Heart left ventricle (tissue), 16 donors: ENCODE data around the gene BTN2A1. TPM values are rescaled to one million over a fixed set of nuclear protein-coding genes. Genes with fewer than 3 reads are reported as not detected.
A peak's percentile ranks its signal among the peaks of the same experiment; 100 is the strongest.

Source experiments
- ATAC-seq, 4 donors: fragments of 200-7000 bp; cut with Tn5 transposase; one replicate each; pipeline ENCODE4 v1.9.1; 2020 to 2022; ENCODE audit warnings: moderate library complexity in 4 of 4, mild to moderate bottlenecking in 3 of 4, moderate number of reproducible peaks in 1 of 4
- DNase-seq, 5 donors: peaks; one replicate each; pipeline ENCODE4 v3.0.0-alpha.2; 2020
- H3K27ac ChIP-seq, 12 donors: fragments of 200-600 bp; sonication (generic) in 4 of 12; one replicate each; pipeline versions ENCODE4 v1.5.0 to v1.8.0; 2016 to 2022; ENCODE audit warnings: mild to moderate bottlenecking in 2 of 12
- H3K27me3 ChIP-seq, 9 donors: fragments of 200-600 bp; sonication (generic) in 2 of 9; one replicate each; pipeline versions ENCODE4 v1.5.1 to v1.8.0; 2016 to 2022; ENCODE audit warnings: mild to moderate bottlenecking in 3 of 9
- H3K36me3 ChIP-seq, 9 donors: fragments of 200-600 bp; sonication (generic) in 2 of 9; one replicate each; pipeline versions ENCODE4 v1.5.0 to v1.8.0; 2018 to 2022; ENCODE audit warnings: mild to moderate bottlenecking in 2 of 9
- H3K4me1 ChIP-seq, 12 donors: fragments of 200-600 bp; sonication (generic) in 4 of 12; one replicate each; pipeline versions ENCODE4 v1.5.0 to v1.8.0; 2016 to 2022; ENCODE audit warnings: mild to moderate bottlenecking in 3 of 12
- H3K4me3 ChIP-seq, 12 donors: fragments of 200-600 bp; sonication (generic) in 4 of 12; one replicate each; pipeline versions ENCODE4 v1.5.0 to v1.8.0; 2017 to 2022; ENCODE audit warnings: mild to moderate bottlenecking in 9 of 12, moderate library complexity in 4 of 12
- H3K9me3 ChIP-seq, 12 donors: fragments of 200-600 bp; sonication (generic) in 4 of 12; one replicate each; pipeline versions ENCODE4 v1.5.0 to v1.8.0; 2016 to 2022; ENCODE audit warnings: mild to moderate bottlenecking in 1 of 12
- CTCF ChIP-seq, 12 donors: fragments of 200-600 bp; sonication (generic) in 4 of 12; IDR thresholded peaks; one replicate each; pipeline versions ENCODE4 v1.5.0 to v1.8.0; 2018 to 2022; ENCODE audit warnings: antibody characterized with exemption in 12 of 12, mild to moderate bottlenecking in 5 of 12
- POLR2A ChIP-seq, 2 donors: fragments of 450-650 bp; IDR thresholded peaks; one replicate each; pipeline ENCODE4 v1.6.1; 2017; ENCODE audit warnings: antibody characterized with exemption in 2 of 2, mild to moderate bottlenecking in 2 of 2, moderate library complexity in 2 of 2
- WGBS, 4 donors: extraction: QIAGEN DNeasy Blood & Tissue Kit in 2 of 4; methylation state at CpG; one replicate each; pipeline versions ENCODE4 v1.1.5 to v1.1.7; 2013 to 2018; 5-methylcytosine and 5-hydroxymethylcytosine counted together
- intact Hi-C, 10 donors: fragments of 100-400 bp; cut with DNase I; formaldehyde crosslinking; loops; one replicate each; pipeline versions ENCODE4 v1.11.1 to v1.14.2; 2022
- polyA plus RNA-seq, 2 donors: library from polyadenylated mRNA; stranded (reverse); fragments of 200-250 nt; gene quantifications; one replicate each; pipeline ENCODE4 v1.2.3, GENCODE V29; 2013
- total RNA-seq, 9 donors: library from RNA; depleted of rRNA in 2 of 9; stranded (reverse); fragments of >200 nt in 2 of 9; fragmentation: NEBNext Ultra II Directional in 3 of 9; extraction: Animal tissue kit (Norgen Biotek cat#: 25700) in 3 of 9; gene quantifications; one replicate each; pipeline versions ENCODE4 v1.1.0 to v1.2.4, GENCODE V29; 2016 to 2023
- donor health status: ischemic (EF 13 %, LVEDD 7.1; RV severe dilation, severe dysfunction).
- donor health status: healthy with polysubstance abuse.
- donor health status: DM: no; HTN: yes; CAD: no.
- donor health status: DM: no; HTN: no; CAD: no.
- donor health status: ischemic (EF 25% LVEDD 6.9; RV normal size, moderate dysfunction).
- donor health status: ischemic (EF 25% LVEDD 5.7; RV mildly dilated, moderate dysfunction).
- donor health status: healthy.
- donor health status: DM: yes; HTN: yes; CAD: no.
- donor health status: ischemic (EF 35%, LVEDD 5.7; RV mildly dilated, moderate dysfunction).
- donor health status: nonischemic (EF 11% LVEDD 7.7; RV severe dilation, severe dysfunction).
- donor health status: DM: yes; HTN: yes; CAD: no.
- donor health status: PGD.
- donor health status: ischemic (EF 29% LVEDD 5.4; RV normal size, mild dysfunction).
- donor health status: nonischemic (EF 23%, LVEDD 6.1; RV moderate dilation, normal function).

BTN2A1 gene
- total and polyA plus RNA-seq, 11 donors, result 6.6 to 26.7 (median 14.8) TPM

- intact Hi-C loops, result loop anchor here in 2 of 10 donors (5.0 kb wide), 1 partner anchor 52 kb away; no protein-coding TSS in a partner anchor
- WGBS, 4 donors, result 86 to 94% (median 90%) methylated on average over 4 of the region's 4 CpGs
These were observed 12.9 kb downstream of the BTN2A1 start for GRCh38 chr6:26470643-26471042.

GRCh38 chr6:26471970-26472369 lies 14.2 kb downstream of the BTN2A1 start:
- Histone ChIP-seq H3K4me3 (no peak overlapping the region), H3K36me3 (peaks cover 0 to 32% (median 27%) of the 10 kb centered on the region in 9 donors), H3K9me3 (peaks cover 0 to 11% (median 0%) of the 10 kb centered on the region in 12 donors), H3K27ac (peak overlapping the region in 1 of 12 donors; percentile 97), H3K4me1 (peaks cover 0 to 34% (median 7%) of the 10 kb centered on the region in 12 donors), H3K27me3 (no peaks in the 10 kb centered on the region)
- intact Hi-C loops, result loop anchor here in 2 of 10 donors (5.0 kb wide), 1 partner anchor 50 kb away; no protein-coding TSS in a partner anchor
- TF ChIP-seq POLR2A (IDR thresholded peaks at IDR 0.05) (no peak), CTCF (IDR thresholded peaks at IDR 0.05) (no peak)
- ATAC-seq (no peak), DNase-seq (no peak)

More at GRCh38 chr6:26470643-26471042, 12.9 kb downstream of the BTN2A1 start:
- H3K4me1 ChIP-seq, result peaks cover 0 to 21% (median 7%) of the 10 kb centered on the region in 12 donors
- no peak for TF ChIP-seq POLR2A (IDR thresholded peaks at IDR 0.05)
- TF ChIP-seq CTCF (IDR thresholded peaks at IDR 0.05), result no peak
- peaks cover 0 to 45% (median 40%) of the 10 kb centered on the region in 9 donors for H3K36me3 ChIP-seq
- no peaks in the 10 kb centered on the region for H3K27me3 ChIP-seq
- no peak for DNase-seq
- no peak overlapping the region for H3K27ac ChIP-seq
- H3K9me3 ChIP-seq, result peaks cover 0 to 11% (median 0%) of the 10 kb centered on the region in 12 donors
- ATAC-seq, result no peak
- no peak overlapping the region for H3K4me3 ChIP-seq

DNA sequence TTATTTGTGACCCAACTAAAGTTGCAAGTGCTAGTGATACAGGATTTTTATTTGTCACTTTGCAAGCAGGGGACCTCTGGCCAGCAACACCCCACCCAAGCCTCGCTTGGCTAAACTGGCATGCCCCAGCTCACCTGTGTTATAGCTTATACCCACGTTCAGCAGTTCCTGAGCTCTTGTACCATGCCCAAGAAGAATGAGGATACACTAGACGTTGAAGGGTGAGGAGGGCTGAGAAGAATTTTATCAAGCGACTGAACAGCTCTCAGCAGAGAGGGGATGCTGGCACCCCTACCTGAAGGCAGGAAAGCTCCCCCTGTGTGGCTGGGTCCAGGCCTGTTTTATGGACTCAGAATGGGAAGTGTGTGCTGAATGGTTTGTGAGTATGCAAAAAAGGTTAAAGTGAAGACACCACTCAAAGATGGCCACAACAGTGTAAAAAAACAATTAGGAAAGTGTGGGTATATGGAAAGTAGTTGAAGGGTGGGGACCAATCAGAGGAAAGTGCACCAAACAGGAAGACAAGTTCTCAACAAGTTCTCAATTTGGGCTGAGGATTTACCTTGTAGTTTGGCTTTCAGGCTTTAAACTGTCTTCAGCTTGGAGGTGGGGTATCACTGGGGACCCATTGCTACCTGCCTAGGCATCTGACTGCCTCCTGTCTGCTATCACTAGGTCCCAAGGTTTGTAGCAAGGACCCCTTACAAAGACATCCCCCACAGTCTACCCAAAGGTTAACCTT lies 15.0 kb downstream of the BTN2A1 start:
- Histone ChIP-seq H3K4me3 (no peak overlapping the region), H3K27ac (peak overlapping the region in 7 of 12 donors; percentile 86 to 97 (median 89)), H3K36me3 (peaks cover 0 to 24% (median 20%) of the 10 kb centered on the region in 9 donors), H3K9me3 (peaks cover 0 to 11% (median 0%) of the 10 kb centered on the region in 12 donors), H3K27me3 (no peaks in the 10 kb centered on the region), H3K4me1 (peaks cover 0 to 42% (median 7%) of the 10 kb centered on the region in 12 donors)
- WGBS, 4 donors, result 94 to 98% (median 96%) methylated on average over 4 of the region's 4 CpGs
- ATAC-seq (no peak), DNase-seq (no peak)
- no peak for TF ChIP-seq CTCF (IDR thresholded peaks at IDR 0.05)
- TF ChIP-seq POLR2A (IDR thresholded peaks at IDR 0.05), result no peak
- intact Hi-C loops, result loop anchor here in 2 of 10 donors (5.0 kb wide), 1 partner anchor 50 kb away; no protein-coding TSS in a partner anchor

- H3K27ac ChIP-seq, result peak overlapping the region; percentile 84 to 97 (median 88)
- ATAC-seq (no peak), DNase-seq (no peak)
- H3K4me3 ChIP-seq, result peak overlapping the region; percentile 4 to 62 (median 50)
- TF ChIP-seq POLR2A (IDR thresholded peaks at IDR 0.05), result no peak
- TF ChIP-seq CTCF (IDR thresholded peaks at IDR 0.05), result no peak
- peaks cover 0 to 48% (median 7%) of the 10 kb centered on the region in 12 donors for H3K4me1 ChIP-seq
- peaks cover 0 to 11% (median 0%) of the 10 kb centered on the region in 12 donors for H3K9me3 ChIP-seq
- 83 to 84% (median 83%) methylated on average over 1 of the region's 1 CpG for WGBS, 4 donors
- intact Hi-C loops, result loop anchor here in 2 of 10 donors (5.0 kb wide), 1 partner anchor 49 kb away; no protein-coding TSS in a partner anchor
- H3K36me3 ChIP-seq, result peaks cover 0 to 18% (median 13%) of the 10 kb centered on the region in 9 donors
- no peaks in the 10 kb centered on the region for H3K27me3 ChIP-seq
These were observed 15.6 kb downstream of the BTN2A1 start for GRCh38 chr6:26473429-26473757.
